Hematopoietic multipotent progenitor cell treated with erythropoietin and hydrocortisone succinate and interleukin-3 and kit ligand, for 6 days (in vitro differentiated cells): ENCODE results near the gene GALNT9.
"Not testable (repeated sequence)": the region's sequence is repeated elsewhere in the genome, so short reads cannot be mapped to it uniquely, and the experiment has no call there.

Experiments used
- DNase-seq: peaks from one replicate; pipeline ENCODE4 v3.0.0-alpha.2; 2015

Gene GALNT9

GRCh38 chr12:132329036-132329719 lies at the start of gene GALNT9:
GALNT9 (minus strand) TSS chr12:132329589; CDS start chr12:132329203, 386 bp downstream.
- peak; percentile 20 for DNase-seq

- not testable (repeated sequence) for DNase-seq
Observed at GRCh38 chr12:132379057-132379456, 49.7 kb upstream of the GALNT9 start.

GRCh38 chr12:132377147-132377546 lies 47.8 kb upstream of the GALNT9 start:
- no peak for DNase-seq

GRCh38 chr12:132376464-132376830 lies 47.1 kb upstream of the GALNT9 start:
- DNase-seq: no peak

GRCh38 chr12:132375747-132376463 lies 46.5 kb upstream of the GALNT9 start:
- no peak for DNase-seq

- no peak for DNase-seq
Observed at GRCh38 chr12:132374612-132375445, 45.4 kb upstream of the GALNT9 start.

GRCh38 chr12:132373901-132374611 lies 44.7 kb upstream of the GALNT9 start:
- DNase-seq: peak; percentile 14

GRCh38 chr12:132367852-132368251 lies 38.5 kb upstream of the GALNT9 start:
- no peak for DNase-seq

GRCh38 chr12:132367071-132367851 lies 37.9 kb upstream of the GALNT9 start:
- no peak for DNase-seq

- DNase-seq: no peak
Observed at GRCh38 chr12:132366341-132366861, 37.0 kb upstream of the GALNT9 start.

- DNase-seq: no peak
Observed at GRCh38 chr12:132365226-132365625, 35.8 kb upstream of the GALNT9 start.

- DNase-seq: peak; percentile 4
Observed at GRCh38 chr12:132364348-132364902, 35.0 kb upstream of the GALNT9 start.

GRCh38 chr12:132363661-132364347 lies 34.4 kb upstream of the GALNT9 start:
- no peak for DNase-seq

- no peak for DNase-seq
Observed at GRCh38 chr12:132362996-132363660, 33.7 kb upstream of the GALNT9 start.

- no peak for DNase-seq
Observed at GRCh38 chr12:132360906-132361777, 31.8 kb upstream of the GALNT9 start.

- no peak for DNase-seq
Observed at GRCh38 chr12:132360410-132360809, 31.0 kb upstream of the GALNT9 start.

GRCh38 chr12:132359971-132360370 lies 30.6 kb upstream of the GALNT9 start:
- no peak for DNase-seq

GRCh38 chr12:132359551-132359950 lies 30.2 kb upstream of the GALNT9 start:
- DNase-seq: no peak
